WTC11 (cell line): ENCODE data around the gene PEX11B. TPM values are rescaled to one million over a fixed set of nuclear protein-coding genes. Genes with fewer than 3 reads are reported as not detected.

Source experiments
- ATAC-seq: fragments of 200-7000 bp; cut with Tn5 transposase; 2 replicates; pipeline ENCODE4 v1.10.0; 2021; ENCODE audit warnings: mild to moderate bottlenecking, moderate library complexity
- CTCF ChIA-PET: fragments of 300-600 bp; sonication (Branson Sonifier 250); formaldehyde crosslinking; loops from one replicate; lab custom pipeline; 2021; ENCODE audit warnings: antibody characterized with exemption; lab: Charles Lee
- POLR2A ChIA-PET: fragments of 350-600 bp; sonication (Branson Sonifier 250); formaldehyde crosslinking; loops from one replicate; lab custom pipeline; 2021; ENCODE audit warnings: antibody characterized with exemption; lab: Charles Lee
- DNase-seq: peaks from one replicate; pipeline ENCODE4 v3.0.0; 2021; ENCODE audit warnings: low spot score
- H3K27ac Mint-ChIP-seq: 2 replicates; pipeline ENCODE4 v1.8.0; 2021; ENCODE audit warnings: mixed read lengths
- H3K27me3 Mint-ChIP-seq: 2 replicates; pipeline ENCODE4 v1.8.0; 2021; ENCODE audit warnings: low read depth, mild to moderate bottlenecking, moderate library complexity, mixed read lengths
- H3K36me3 Mint-ChIP-seq: 2 replicates; pipeline ENCODE4 v1.8.0; 2021; ENCODE audit warnings: mixed read lengths
- H3K4me1 Mint-ChIP-seq: 2 replicates; pipeline ENCODE4 v1.8.0; 2022; ENCODE audit warnings: mixed read lengths
- H3K4me3 Mint-ChIP-seq: 2 replicates; pipeline ENCODE4 v1.8.0; 2021; ENCODE audit warnings: mild to moderate bottlenecking, moderate library complexity, mixed read lengths
- H3K9me3 Mint-ChIP-seq: 2 replicates; pipeline ENCODE4 v1.8.0; 2021; ENCODE audit warnings: mixed read lengths
- CBFB ChIP-seq: sonication (generic); formaldehyde crosslinking; IDR thresholded peaks from 2 replicates; pipeline ENCODE4 v1.8.1; 2022; ENCODE audit warnings: mild to moderate bottlenecking, low read depth, missing genetic modification reagents
- CDX4 ChIP-seq: fragments of 250-450 bp; sonication (Bioruptor Pico); IDR thresholded peaks from 2 replicates; pipeline ENCODE4 v1.9.0; 2021; ENCODE audit warnings: moderate library complexity, mild to moderate bottlenecking, inconsistent platforms, borderline replicate concordance
- CREB1 ChIP-seq: sonication (generic); formaldehyde crosslinking; IDR thresholded peaks from 2 replicates; pipeline ENCODE4 v1.8.0; 2023; ENCODE audit warnings: mild to moderate bottlenecking, missing genetic modification reagents
- FOXP4 ChIP-seq: sonication (generic); formaldehyde crosslinking; IDR thresholded peaks from 2 replicates; pipeline ENCODE4 v1.8.0; 2022; ENCODE audit warnings: mild to moderate bottlenecking, missing genetic modification reagents
- IRF1 ChIP-seq: sonication (generic); formaldehyde crosslinking; IDR thresholded peaks from 2 replicates; pipeline ENCODE4 v1.8.0; 2023; ENCODE audit warnings: missing genetic modification reagents
- MLX ChIP-seq: sonication (generic); formaldehyde crosslinking; IDR thresholded peaks from 2 replicates; pipeline ENCODE4 v1.8.1; 2023; ENCODE audit warnings: mild to moderate bottlenecking, missing genetic modification reagents, moderate library complexity
- NFE2L1 ChIP-seq: sonication (generic); formaldehyde crosslinking; IDR thresholded peaks from 2 replicates; pipeline ENCODE4 v1.8.1; 2023; ENCODE audit warnings: missing genetic modification reagents
- PRRX2 ChIP-seq: fragments of 250-450 bp; sonication (Bioruptor Pico); IDR thresholded peaks from 2 replicates; pipeline ENCODE4 v1.8.0; 2021; ENCODE audit warnings: mild to moderate bottlenecking
- SMAD3 ChIP-seq: sonication (generic); formaldehyde crosslinking; IDR thresholded peaks from 2 replicates; pipeline ENCODE4 v1.8.0; 2022; ENCODE audit warnings: missing genetic modification reagents, mild to moderate bottlenecking, borderline replicate concordance
- USF1 ChIP-seq: sonication (generic); formaldehyde crosslinking; IDR thresholded peaks from 2 replicates; pipeline ENCODE4 v1.8.0; 2022; ENCODE audit warnings: mild to moderate bottlenecking, missing genetic modification reagents
- ZNF121 ChIP-seq: sonication (generic); formaldehyde crosslinking; IDR thresholded peaks from 2 replicates; pipeline ENCODE4 v1.8.0; 2023; ENCODE audit warnings: missing genetic modification reagents
- ZNF219 ChIP-seq: sonication (generic); formaldehyde crosslinking; IDR thresholded peaks from 2 replicates; pipeline ENCODE4 v1.8.0; 2023; ENCODE audit warnings: missing genetic modification reagents, mild to moderate bottlenecking, borderline replicate concordance
- ZNF416 ChIP-seq: fragments of 250-450 bp; sonication (Bioruptor Pico); IDR thresholded peaks from 2 replicates; pipeline ENCODE4 v1.9.0; 2021; ENCODE audit warnings: mild to moderate bottlenecking, inconsistent platforms
- ZNF512 ChIP-seq: sonication (generic); formaldehyde crosslinking; IDR thresholded peaks from 2 replicates; pipeline ENCODE4 v1.8.1; 2022; ENCODE audit warnings: missing genetic modification reagents, borderline replicate concordance
- ZNF532 ChIP-seq: fragments of 250-450 bp; sonication (Bioruptor Pico); IDR thresholded peaks from 2 replicates; pipeline ENCODE4 v1.9.0; 2021; ENCODE audit warnings: mild to moderate bottlenecking, borderline replicate concordance
- total RNA-seq: library from RNA; stranded (reverse); gene quantifications from 3 replicates; pipeline ENCODE4 v1.2.3, GENCODE V29; 2021
- TF ChIP-seq, protein P1 (sequence below): sonication (generic); formaldehyde crosslinking; IDR thresholded peaks from 2 replicates; pipeline ENCODE4 v1.8.0; 2022; ENCODE audit warnings: mild to moderate bottlenecking, missing genetic modification reagents
- TF ChIP-seq, protein P2 (sequence below): sonication (generic); formaldehyde crosslinking; IDR thresholded peaks from 2 replicates; pipeline ENCODE4 v1.8.1; 2023; ENCODE audit warnings: mild to moderate bottlenecking, moderate library complexity, missing genetic modification reagents

Gene PEX11B
- total RNA-seq, 1 experiment from 2014 or later = 11.8 TPM

GRCh38 chr1:145962157-145963102 lies 43.9 kb upstream of the PEX11B start:
- DNase-seq (peak; percentile 24), ATAC-seq (no peak)
- Mint-ChIP-seq H3K9me3 (peaks cover 6% of the 10 kb centered on the region), H3K4me3 (peak overlapping the region; percentile 96), H3K27me3 (peaks cover 77% of the 10 kb centered on the region), H3K27ac (no peak overlapping the region), H3K36me3 (peaks cover 1% of the 10 kb centered on the region; the same call in 1 of the 2 replicates), H3K4me1 (peaks cover 44% of the 10 kb centered on the region)
- POLR2A ChIA-PET = no interaction called here
- peak; percentile 72 for TF ChIP-seq ZNF121 (CRISPR knock-in tag)
- no peak for TF ChIP-seq PRRX2 (CRISPR knock-in tag)
- no peak for TF ChIP-seq ZNF416 (CRISPR knock-in tag)
- CTCF ChIA-PET = interaction anchor here (1.0 to 5.2 kb wide), 3 partner anchors 16 to 70 kb away, joined by 3 to 51 read pairs (median 3); partner anchors contain the start of gene PEX11B

DNA sequence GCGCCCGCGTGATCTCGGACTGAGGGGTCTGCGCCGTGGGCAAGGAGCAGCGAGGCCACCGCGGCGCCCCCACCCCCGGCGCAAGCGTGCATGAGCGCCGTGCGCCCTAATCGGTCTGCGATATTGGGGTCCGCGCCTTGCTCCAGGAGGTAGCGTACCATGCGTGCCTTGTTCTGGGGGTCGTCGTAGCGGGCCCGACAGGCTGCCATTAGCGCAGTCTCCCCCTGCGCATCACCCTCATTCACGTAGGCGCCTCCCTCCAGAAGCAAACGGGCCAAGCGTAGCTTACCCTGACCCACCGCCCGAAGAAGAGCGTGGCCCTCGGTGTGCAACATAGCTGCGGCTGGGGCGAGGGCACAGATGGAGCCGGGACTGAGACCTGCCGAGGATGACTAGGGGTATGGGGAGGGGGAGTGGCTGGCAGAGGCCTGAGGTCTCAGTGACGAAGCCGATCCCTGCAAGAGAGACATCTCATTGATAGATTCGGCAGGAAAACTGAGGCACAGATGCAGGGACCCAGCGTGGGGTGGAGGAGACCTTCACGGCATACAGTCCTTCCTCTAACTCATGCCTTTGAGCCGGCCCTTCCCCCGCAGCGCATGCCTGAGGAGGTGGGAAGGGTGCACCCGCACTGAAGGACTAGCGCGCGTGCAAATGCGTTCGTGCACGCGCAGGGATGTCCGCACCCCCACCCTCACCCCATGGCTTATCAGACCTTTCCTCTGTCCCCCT lies 43.1 kb upstream of the PEX11B start:
- no peaks in the 10 kb centered on the region for H3K9me3 Mint-ChIP-seq
- DNase-seq (peak; percentile 43), ATAC-seq (no peak)
- CTCF ChIA-PET = interaction anchor here (1.0 kb wide), 1 partner anchor 69 kb away, joined by 3 read pairs; no protein-coding TSS in a partner anchor
- TF ChIP-seq ZNF512 (CRISPR knock-in tag) = no peak
- TF ChIP-seq, protein P1, sequence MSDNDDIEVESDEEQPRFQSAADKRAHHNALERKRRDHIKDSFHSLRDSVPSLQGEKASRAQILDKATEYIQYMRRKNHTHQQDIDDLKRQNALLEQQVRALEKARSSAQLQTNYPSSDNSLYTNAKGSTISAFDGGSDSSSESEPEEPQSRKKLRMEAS (CRISPR knock-in tag) = peak; percentile 69; the same call in 1 of the 2 replicates
- TF ChIP-seq, protein P2, sequence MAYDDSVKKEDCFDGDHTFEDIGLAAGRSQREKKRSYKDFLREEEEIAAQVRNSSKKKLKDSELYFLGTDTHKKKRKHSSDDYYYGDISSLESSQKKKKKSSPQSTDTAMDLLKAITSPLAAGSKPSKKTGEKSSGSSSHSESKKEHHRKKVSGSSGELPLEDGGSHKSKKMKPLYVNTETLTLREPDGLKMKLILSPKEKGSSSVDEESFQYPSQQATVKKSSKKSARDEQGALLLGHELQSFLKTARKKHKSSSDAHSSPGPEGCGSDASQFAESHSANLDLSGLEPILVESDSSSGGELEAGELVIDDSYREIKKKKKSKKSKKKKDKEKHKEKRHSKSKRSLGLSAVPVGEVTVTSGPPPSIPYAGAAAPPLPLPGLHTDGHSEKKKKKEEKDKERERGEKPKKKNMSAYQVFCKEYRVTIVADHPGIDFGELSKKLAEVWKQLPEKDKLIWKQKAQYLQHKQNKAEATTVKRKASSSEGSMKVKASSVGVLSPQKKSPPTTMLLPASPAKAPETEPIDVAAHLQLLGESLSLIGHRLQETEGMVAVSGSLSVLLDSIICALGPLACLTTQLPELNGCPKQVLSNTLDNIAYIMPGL (CRISPR knock-in tag) = 0 out of 2 replicates have a peak, but pooled peaks have one; percentile 43
- no peak for TF ChIP-seq CREB1 (CRISPR knock-in tag)
- TF ChIP-seq ZNF121 (CRISPR knock-in tag) = 0 out of 2 replicates have a peak, but pooled peaks have one; percentile 47
- TF ChIP-seq ZNF532 (CRISPR knock-in tag) = no peak
- no peak for TF ChIP-seq ZNF219
- TF ChIP-seq USF1 (CRISPR knock-in tag) = no peak
- no peak for TF ChIP-seq CDX4 (CRISPR knock-in tag)
- no peak for TF ChIP-seq MLX
- 0 out of 2 replicates have a peak, but pooled peaks have one; percentile 17 for TF ChIP-seq FOXP4
- peak; percentile 63; the same call in 1 of the 2 replicates for TF ChIP-seq NFE2L1 (CRISPR knock-in tag)
- TF ChIP-seq SMAD3 (CRISPR knock-in tag) = no peak
- 0 out of 2 replicates have a peak, but pooled peaks have one; percentile 50 for TF ChIP-seq IRF1 (CRISPR knock-in tag)
- no peak for TF ChIP-seq CBFB (CRISPR knock-in tag)
- H3K36me3 Mint-ChIP-seq = no peaks in the 10 kb centered on the region
- H3K4me1 Mint-ChIP-seq = peaks cover 51% of the 10 kb centered on the region
- H3K27me3 Mint-ChIP-seq = peaks cover 83% of the 10 kb centered on the region
- H3K4me3 Mint-ChIP-seq = peak overlapping the region; percentile 96
- POLR2A ChIA-PET = no interaction called here
- no peak overlapping the region for H3K27ac Mint-ChIP-seq
